HG03378 (cell line): Measurements from ENCODE around the gene CDH15.

Experiments
- ATAC-seq: cut with Tn5 transposase; IDR thresholded peaks from one replicate; pipeline ENCODE4 v1.9.1; 2021; ENCODE audit warnings: mild to moderate bottlenecking, moderate library complexity; ENCODE audit not compliant: unreplicated experiment

The CDH15 gene, protein sequence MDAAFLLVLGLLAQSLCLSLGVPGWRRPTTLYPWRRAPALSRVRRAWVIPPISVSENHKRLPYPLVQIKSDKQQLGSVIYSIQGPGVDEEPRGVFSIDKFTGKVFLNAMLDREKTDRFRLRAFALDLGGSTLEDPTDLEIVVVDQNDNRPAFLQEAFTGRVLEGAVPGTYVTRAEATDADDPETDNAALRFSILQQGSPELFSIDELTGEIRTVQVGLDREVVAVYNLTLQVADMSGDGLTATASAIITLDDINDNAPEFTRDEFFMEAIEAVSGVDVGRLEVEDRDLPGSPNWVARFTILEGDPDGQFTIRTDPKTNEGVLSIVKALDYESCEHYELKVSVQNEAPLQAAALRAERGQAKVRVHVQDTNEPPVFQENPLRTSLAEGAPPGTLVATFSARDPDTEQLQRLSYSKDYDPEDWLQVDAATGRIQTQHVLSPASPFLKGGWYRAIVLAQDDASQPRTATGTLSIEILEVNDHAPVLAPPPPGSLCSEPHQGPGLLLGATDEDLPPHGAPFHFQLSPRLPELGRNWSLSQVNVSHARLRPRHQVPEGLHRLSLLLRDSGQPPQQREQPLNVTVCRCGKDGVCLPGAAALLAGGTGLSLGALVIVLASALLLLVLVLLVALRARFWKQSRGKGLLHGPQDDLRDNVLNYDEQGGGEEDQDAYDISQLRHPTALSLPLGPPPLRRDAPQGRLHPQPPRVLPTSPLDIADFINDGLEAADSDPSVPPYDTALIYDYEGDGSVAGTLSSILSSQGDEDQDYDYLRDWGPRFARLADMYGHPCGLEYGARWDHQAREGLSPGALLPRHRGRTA

GRCh38 chr16:89171216-89172170 lies at the start of gene CDH15:
Gene CDH15 (plus strand): TSS chr16:89171748. CDS start chr16:89171832, 84 bp downstream.
- no peak for ATAC-seq

GRCh38 chr16:89122322-89122851 lies 49.2 kb upstream of the CDH15 start:
- ATAC-seq: no peak

GRCh38 chr16:89123001-89123830 lies 48.3 kb upstream of the CDH15 start:
- no peak for ATAC-seq

DNA sequence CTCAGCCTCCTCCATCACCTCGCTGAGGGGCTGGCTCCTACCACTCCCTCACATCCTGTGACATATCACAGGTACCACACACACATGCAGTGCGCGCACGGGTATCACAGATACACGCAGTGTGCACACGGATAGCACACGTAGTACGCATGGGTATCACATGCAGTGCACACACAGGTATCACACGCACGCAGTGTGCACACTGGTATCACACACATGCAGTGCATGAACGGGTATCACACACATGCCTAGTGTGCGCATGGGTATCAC lies 47.8 kb upstream of the CDH15 start:
- no peak for ATAC-seq

DNA sequence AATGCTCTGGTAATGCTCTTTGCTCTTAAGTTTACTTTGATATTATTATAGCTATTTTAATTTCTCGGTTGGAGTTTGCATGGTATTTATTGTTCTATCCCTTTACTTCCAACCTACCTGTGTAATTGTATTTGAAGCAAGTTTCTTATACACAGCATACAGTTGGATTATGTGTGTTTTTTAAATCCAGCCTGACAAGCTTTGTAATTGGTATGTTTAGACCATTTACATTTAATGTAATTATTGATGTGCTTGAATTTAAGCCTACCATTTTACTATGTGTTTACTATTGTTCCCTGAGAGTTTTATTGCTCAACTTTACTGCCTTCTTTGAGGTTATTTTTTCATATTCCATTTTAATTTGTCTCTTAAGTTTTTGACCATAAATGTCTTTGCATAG lies 42.2 kb upstream of the CDH15 start:
- no peak for ATAC-seq

- ATAC-seq: no peak
These were observed 41.1 kb upstream of the CDH15 start for GRCh38 chr16:89130448-89130847.

GRCh38 chr16:89131783-89132182 lies 39.8 kb upstream of the CDH15 start:
- ATAC-seq: no peak

DNA sequence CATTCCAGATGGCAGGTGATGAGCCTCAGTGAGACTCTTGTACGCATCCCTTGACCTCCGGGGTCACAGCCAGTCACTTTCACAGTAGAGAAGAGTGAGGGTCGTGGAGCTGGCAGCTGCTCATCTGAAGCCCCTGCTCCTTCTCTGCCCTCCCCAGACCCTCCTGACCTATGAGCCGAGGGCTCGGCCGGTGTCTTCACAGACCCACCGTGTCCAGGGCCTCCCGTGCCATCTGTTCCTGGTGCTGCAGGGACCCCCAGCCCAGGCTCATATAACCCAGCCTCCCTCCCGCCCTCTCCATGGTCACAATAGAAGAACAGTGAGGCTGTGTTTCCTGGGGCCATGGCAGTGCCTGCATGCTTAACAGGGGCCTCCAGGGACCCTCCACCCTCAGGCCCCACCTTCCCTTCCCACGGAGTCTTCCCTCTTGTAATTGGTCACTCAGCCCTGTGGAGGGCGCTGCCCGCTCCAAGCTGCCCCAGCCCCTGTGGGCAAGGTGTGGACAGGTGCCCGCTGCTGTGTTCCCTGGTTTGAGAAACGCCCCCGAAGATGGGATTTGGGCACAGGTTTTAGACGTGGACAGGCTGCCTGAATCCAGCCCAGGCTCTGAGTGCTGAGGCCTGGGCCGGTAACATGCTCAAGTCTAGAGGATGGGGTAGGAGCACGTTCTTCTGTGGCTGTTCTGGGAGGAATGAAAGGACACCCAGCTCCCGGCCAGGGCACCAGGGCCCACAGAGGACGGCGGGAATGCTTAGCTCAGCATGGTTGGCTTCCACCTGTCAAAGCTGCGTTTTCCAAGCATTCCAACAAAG lies 39.1 kb upstream of the CDH15 start:
- ATAC-seq: no peak

- ATAC-seq: no peak
These were observed 38.0 kb upstream of the CDH15 start for GRCh38 chr16:89133457-89134127.

DNA sequence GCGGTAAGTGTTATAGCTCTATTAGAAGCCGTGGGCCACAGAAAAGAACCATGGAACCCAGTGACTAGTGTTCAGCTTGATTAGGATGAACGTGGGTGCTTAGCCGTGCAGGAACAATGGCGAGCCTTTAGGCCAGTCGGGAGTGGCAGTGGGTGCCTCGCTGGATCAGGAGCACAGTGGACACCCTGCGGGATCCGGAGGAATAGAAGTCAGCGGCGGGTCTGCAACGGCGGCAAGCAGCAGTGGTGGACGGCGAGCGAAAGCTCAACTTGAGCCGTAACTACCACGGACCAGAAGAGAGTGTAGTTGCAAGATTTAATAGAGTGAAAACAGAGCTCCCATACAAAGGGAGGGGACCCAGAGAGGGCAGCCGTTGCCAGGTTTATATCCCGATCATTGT lies 37.3 kb upstream of the CDH15 start:
- no peak for ATAC-seq

DNA sequence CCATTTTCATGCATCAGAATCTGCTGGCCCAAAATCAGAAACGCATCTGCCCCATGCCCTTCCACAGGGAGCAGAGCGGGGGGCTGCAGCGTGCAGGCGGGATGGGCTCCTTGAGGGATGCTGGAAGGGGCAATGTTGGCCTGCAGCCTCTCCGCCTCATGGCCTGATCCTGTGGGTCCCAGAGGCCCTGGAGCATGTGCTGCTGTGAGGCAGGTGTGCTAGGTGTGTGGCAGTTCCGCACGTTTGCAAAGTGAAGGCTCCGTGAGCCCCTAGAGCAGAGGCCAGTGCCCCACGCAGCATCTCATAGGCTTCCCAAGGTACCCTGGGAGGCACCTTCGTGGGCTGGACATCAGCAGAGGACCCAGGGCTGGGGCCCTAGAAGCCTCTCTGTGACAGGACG lies 36.4 kb upstream of the CDH15 start:
- ATAC-seq: no peak

GRCh38 chr16:89135971-89136765 lies 35.4 kb upstream of the CDH15 start:
- no peak for ATAC-seq

DNA sequence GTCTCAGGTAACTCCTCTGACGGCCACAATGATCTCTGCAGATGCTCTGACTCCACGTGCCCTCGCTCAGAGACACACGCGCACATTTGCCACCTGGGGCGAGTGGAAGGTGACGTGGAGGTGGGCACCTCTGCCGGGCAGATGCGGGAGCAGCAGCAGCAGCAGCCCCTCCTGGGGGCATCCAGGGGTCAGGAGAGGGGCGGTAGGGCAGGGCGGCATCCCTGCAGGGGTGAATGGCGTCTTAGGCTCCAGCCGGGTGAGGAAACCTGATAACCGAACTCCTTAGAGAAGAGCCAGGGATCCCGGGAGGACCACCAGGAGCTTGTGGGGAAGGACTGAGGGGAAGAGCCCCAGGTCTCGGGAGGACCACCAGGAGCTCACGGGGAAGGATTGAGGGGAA lies 34.6 kb upstream of the CDH15 start:
- ATAC-seq: no peak

- no peak for ATAC-seq
These were observed 33.7 kb upstream of the CDH15 start for GRCh38 chr16:89137666-89138512.

GRCh38 chr16:89138513-89138795 lies 33.1 kb upstream of the CDH15 start:
- ATAC-seq: no peak

- ATAC-seq: no peak
These were observed 32.6 kb upstream of the CDH15 start for GRCh38 chr16:89138843-89139520.

DNA sequence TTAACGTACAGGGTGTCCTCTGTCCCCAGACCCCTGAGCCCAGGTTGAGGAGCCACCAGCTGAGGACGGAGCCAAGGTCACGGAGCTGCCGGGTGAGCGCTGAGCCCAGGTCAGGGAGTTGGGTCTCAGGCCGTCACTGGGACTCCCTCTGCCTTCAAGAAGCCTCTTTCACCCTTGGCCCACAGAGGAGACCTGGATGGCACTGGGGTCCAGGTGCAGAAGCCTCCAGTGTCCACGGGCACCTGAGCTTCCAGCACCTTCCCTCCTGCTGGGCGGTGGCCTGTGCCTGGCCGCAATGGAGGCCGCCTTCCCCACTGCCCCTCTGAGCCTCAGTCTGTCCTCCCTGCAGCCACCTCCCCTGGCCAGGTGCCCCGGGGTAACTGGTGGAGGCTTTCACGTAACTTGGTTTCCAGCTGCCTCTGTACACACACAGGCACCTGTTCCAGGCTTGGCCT lies 31.6 kb upstream of the CDH15 start:
- no peak for ATAC-seq
